Cerebellar cortex (tissue), 1 donor: ENCODE results near the gene EEFSEC.
A peak's percentile ranks its signal among the peaks of the same experiment; 100 is the strongest.

Experiments
- DNase-seq: peaks from one replicate; pipeline ENCODE4 v3.0.0-alpha.2; 2015; ENCODE audit warnings: low spot score

EEFSEC gene

GRCh38 chr3:128153156-128154041 lies at the start of gene EEFSEC:
Gene EEFSEC, plus strand, starts transcription at chr3:128153481. Its CDS starts 27 bp downstream, at chr3:128153508.
- DNase-seq = peak; percentile 70

GRCh38 chr3:128107834-128108233 lies 45.4 kb upstream of the EEFSEC start:
- DNase-seq = no peak

GRCh38 chr3:128111147-128111546 lies 42.1 kb upstream of the EEFSEC start:
- DNase-seq = no peak

- DNase-seq = no peak
These were observed 40.8 kb upstream of the EEFSEC start for GRCh38 chr3:128112357-128112968.

- DNase-seq = no peak
These were observed 39.2 kb upstream of the EEFSEC start for GRCh38 chr3:128113817-128114794.

- no peak for DNase-seq
These were observed 31.3 kb upstream of the EEFSEC start for GRCh38 chr3:128122013-128122412.

- peak; percentile 6 for DNase-seq
These were observed 30.1 kb upstream of the EEFSEC start for GRCh38 chr3:128123156-128123537.

- peak; percentile 98 for DNase-seq
These were observed 29.5 kb upstream of the EEFSEC start, which contains the start of gene RUVBL1 for GRCh38 chr3:128123538-128124368. Gene RUVBL1, minus strand, starts transcription at chr3:128123812. Its CDS starts 88 bp downstream, at chr3:128123724.

GRCh38 chr3:128127236-128127635 lies 26.0 kb upstream of the EEFSEC start:
- DNase-seq = no peak

GRCh38 chr3:128128251-128128650 lies 25.0 kb upstream of the EEFSEC start:
- no peak for DNase-seq

- no peak for DNase-seq
These were observed 21.2 kb upstream of the EEFSEC start for GRCh38 chr3:128131897-128132646.

GRCh38 chr3:128133273-128133883 lies 19.9 kb upstream of the EEFSEC start:
- peak; percentile 53 for DNase-seq

GRCh38 chr3:128143496-128143895 lies 9.8 kb upstream of the EEFSEC start:
- DNase-seq = no peak

- DNase-seq = no peak
These were observed 8.6 kb upstream of the EEFSEC start for GRCh38 chr3:128144512-128145187.

GRCh38 chr3:128145279-128145678 lies 8.0 kb upstream of the EEFSEC start:
- no peak for DNase-seq

- no peak for DNase-seq
These were observed 7.1 kb upstream of the EEFSEC start for GRCh38 chr3:128146201-128146600.

GRCh38 chr3:128149650-128150049 lies 3.6 kb upstream of the EEFSEC start:
- no peak for DNase-seq

GRCh38 chr3:128151758-128152274 lies 1.5 kb upstream of the EEFSEC start:
- no peak for DNase-seq
